AG08395 (cell line): Measurements from ENCODE around the gene FZD1.

Experiments
- DNase-seq: peaks from one replicate; pipeline ENCODE4 v3.0.0; 2012; ENCODE audit warnings: mixed read lengths, low spot score

FZD1 gene

DNA sequence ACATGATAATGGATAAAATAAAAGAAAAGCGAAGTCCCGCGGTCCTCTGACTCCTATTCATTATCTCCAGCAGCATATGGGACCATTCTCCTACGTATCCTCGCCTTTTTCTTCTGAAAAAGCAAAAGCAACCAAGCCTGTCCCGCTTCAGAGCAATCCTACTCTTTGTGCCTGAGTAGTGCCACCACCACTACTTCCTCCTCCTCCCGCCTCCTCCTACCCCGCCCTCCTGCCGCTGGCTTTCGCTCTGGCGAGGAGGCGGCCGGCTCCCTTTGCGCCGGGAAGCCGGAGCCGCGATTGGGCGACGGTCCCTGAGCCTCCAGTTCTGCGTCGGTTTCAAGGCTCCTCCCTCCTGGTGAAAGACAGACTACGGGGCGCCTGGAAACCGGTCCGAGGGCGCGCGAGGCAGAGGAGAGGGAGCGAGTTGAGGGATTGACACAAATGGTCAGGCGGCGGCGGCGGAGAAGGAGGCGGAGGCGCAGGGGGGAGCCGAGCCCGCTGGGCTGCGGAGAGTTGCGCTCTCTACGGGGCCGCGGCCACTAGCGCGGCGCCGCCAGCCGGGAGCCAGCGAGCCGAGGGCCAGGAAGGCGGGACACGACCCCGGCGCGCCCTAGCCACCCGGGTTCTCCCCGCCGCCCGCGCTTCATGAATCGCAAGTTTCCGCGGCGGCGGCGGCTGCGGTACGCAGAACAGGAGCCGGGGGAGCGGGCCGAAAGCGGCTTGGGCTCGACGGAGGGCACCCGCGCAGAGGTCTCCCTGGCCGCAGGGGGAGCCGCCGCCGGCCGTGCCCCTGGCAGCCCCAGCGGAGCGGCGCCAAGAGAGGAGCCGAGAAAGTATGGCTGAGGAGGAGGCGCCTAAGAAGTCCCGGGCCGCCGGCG is at the start of gene FZD1:
Gene FZD1, plus strand, starts transcription at position 388 of the 878 bp plus-strand sequence. Its CDS starts 448 bp downstream, at position 836.
- peak; percentile 91 for DNase-seq

DNA sequence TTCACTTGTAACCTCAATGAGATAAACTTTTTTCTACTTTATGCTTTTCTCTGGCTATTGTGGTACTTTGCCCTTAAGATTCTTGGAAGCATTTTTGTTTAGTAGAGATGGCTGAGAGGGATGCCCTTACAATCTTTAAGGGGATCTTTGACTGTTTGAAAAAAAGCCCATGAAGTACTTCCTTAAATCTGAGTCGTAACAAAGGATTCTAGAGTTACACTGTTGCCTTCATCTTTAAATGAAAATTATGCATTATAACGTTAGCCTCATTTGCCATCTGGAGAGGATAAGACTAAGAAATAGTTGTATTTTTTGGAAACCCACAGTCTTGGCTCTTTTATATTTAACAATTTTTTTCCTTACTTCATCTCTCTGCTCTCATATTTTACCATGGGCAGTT is 37.8 kb upstream of the FZD1 start:
- no peak for DNase-seq

GRCh38 chr7:91228327-91228726 is 35.9 kb upstream of the FZD1 start:
- DNase-seq: no peak

DNA sequence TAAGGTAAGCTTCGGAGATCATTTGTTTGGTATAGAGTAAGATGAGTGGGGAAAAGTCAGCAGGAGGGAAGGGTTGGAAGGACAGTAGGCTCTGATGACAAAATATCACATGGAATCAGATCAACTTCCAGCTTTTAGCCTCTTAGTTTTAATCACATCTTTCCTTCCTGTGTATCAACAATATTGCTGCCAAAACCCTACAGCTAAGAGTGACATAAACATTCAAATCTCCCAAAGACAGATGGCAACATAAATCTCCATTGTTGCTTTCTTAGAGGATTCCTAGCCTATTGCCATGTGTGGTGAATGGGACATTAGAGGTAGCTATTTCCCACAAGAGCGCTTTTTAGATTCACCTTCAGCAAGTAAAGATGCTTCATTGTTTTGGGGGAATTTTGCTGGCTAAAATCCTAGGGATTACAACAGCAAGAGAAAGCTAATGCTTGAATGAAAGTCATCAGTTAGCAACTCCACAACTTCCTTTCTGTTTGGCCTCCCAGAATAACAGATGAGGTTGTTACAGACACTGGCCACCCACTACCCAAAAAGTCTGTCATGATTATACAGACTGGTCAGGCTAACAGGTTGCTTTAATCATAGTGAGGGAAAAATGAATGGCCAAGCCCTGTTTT is 35.2 kb upstream of the FZD1 start:
- no peak for DNase-seq

DNA sequence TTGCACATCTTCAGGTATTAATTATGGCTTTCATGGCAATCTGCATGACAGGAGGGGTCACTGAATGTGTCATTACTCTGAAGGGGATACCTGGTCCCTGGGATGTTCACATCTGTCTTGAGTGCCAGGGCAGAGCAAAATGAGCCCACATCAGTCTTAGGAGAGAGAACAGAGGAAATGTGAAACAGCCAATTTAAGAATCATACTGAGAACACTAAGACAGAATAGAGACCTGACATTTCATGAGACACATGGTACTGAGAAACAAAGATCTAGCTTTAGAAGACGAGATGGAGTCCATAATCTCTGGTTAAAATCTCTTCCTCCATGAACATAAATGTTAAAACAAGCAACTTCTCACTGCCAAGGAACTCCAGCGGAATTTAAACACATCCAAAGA is 34.1 kb upstream of the FZD1 start:
- DNase-seq: no peak

GRCh38 chr7:91230503-91230902 is 33.7 kb upstream of the FZD1 start:
- no peak for DNase-seq

DNA sequence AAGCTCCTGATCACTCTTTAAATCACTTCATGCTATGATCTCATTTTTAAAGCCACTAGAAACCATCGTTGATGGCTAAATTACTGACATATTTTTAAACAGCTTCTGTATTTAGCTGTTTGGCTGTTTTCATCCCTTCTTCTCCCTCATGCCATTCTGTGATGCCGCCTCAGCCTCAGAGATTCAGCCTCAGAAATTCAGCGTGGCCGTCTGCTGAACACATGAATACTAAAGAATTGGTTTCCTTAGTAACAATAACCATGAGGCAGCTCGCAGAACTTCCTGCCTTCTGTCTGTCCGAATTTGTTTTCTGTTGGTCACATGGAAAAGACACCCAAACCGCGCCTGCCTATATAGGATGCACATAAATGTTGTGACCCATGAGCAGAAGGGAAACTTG is 31.0 kb upstream of the FZD1 start:
- peak; percentile 27 for DNase-seq

DNA sequence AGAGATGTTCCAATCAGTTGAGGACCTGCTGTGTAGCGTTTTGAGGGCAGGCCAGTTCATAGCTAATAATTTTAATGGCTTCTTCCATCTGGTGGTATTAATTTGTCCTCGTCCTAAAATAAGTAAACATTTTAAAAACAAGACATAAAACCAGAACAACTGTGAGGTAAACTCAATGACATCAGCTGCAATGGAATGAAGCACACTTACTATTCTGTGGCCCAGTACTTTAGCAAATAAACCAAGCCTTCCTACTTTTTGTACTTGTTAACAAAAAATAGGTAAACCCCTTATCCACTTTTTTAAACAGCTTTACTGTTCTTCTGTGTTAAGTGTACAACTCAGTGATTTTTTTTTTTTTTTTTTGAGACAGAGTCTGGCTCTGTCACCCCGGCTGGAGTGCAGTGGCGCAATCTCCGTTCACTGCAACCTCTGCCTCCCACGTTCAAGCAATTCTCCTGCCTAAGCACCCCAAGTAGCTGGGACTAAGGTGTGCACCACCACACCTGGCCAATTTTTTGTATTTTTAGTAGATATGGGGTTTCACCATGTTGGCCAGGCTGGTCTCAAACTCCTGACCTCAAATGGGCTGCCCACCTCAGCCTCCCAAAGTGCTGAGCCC is 28.9 kb upstream of the FZD1 start:
- no peak for DNase-seq

- peak; percentile 38 for DNase-seq
Measured at GRCh38 chr7:91239171-91239604, 25.0 kb upstream of the FZD1 start.

GRCh38 chr7:91239772-91240171 is 24.5 kb upstream of the FZD1 start:
- no peak for DNase-seq

- DNase-seq: peak; percentile 28
Measured at GRCh38 chr7:91240376-91240941, 23.8 kb upstream of the FZD1 start.

GRCh38 chr7:91242097-91242844 is 22.0 kb upstream of the FZD1 start:
- peak; percentile 59 for DNase-seq

DNA sequence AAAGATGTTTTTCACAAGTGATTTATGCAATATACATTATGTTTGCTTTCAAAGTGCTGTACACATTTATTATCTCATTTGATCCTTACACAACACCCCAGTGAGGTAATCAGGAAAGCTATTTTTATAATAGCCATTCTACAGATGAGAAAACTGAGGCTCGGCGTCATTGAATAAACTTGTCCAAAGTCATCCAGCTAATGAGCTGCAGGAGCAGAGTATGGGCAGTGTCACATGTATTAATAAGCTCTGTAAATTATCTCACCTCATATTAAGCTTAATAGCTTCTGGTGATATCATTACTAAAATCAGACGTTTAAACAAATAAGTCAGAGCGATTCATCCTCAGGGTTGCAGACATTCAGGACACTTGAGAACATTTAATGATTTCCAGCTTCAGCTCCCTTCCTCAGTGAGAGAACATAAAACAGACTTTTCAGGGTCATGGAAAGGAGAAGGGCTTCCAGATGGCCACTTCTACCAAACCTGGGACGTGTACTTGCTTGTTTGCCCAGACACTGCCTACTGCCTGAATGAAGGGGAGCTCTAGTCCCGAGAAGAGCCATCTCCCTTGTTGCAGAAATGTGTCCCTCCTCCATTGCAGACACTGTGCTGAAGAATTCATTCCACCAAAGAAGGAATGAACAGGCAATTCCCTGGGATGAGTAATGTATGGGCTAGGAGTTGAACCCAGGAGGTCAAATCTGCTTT is 20.5 kb upstream of the FZD1 start:
- peak; percentile 48 for DNase-seq

DNA sequence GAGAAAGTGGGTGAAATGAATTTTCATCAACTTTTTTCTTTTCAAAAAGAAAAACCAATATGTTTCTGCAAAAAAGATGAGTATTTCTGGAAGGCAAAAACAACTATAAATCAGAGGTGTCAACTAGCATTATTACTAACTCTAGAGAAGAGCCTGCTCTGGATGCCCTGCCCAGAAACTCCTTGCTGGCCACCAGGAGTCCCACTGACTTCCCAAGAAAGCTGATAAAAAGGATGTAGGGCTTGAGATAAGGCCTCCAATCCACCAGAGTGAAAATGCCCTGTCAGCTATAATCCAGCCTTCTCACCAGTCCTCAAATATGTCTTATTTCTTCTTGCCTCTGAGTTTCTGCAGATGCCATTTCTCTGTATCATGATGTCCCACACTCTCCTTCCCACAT is 16.7 kb upstream of the FZD1 start:
- no peak for DNase-seq

DNA sequence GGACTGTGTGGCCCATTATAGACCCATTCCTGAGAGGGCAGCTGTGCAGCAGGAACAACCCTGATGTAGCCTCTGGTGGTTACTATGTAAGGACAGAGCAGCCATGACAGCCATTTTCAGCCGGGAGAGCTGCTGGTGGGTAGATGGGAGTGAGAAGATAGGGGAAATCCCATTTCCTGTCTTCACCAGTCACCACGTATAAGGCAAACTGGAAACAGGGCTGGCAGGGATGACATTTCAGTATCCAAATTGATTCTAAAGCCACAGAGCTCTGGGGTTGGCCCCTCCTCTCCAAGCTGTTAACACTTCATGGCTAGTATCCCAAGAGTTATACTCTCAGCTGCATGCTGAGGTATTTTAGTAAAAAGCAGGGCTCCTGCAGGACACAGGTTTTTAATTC is 15.2 kb upstream of the FZD1 start:
- peak; percentile 18 for DNase-seq

DNA sequence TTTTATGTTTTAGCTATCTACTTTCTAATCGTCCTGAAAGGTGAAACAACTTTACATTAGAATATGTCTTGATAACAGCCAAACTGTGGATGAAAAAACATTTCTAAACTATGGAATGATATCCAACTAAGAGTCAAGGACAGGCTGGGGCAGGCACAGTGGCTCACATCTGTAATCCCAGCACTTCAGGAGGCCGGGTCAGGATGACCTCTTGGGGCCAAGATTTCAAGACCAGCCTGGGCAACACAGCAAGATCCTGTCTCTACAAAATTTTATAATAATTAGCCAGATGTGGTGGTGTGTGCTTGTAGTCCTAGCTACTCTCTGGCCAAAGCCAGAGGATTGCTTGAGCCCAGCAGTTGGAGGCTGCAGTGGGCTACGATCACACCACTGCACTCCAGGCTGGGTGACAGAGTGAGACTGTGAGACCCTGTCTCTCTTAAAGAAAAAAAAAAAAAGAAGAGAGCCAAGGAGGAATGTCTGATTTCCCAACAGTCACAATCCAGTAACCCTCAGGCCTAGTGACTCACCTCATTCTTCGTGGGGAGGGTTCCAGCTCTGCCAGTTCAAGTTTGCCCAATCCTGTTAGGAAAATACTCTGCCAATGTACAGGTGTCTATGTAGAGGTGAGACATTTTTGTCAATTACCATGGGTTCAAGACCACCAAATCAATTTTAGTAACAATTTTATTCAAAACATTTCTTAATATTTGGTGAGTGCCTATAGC is 14.6 kb upstream of the FZD1 start:
- peak; percentile 83 for DNase-seq

GRCh38 chr7:91250706-91251105 is 13.5 kb upstream of the FZD1 start:
- no peak for DNase-seq

DNA sequence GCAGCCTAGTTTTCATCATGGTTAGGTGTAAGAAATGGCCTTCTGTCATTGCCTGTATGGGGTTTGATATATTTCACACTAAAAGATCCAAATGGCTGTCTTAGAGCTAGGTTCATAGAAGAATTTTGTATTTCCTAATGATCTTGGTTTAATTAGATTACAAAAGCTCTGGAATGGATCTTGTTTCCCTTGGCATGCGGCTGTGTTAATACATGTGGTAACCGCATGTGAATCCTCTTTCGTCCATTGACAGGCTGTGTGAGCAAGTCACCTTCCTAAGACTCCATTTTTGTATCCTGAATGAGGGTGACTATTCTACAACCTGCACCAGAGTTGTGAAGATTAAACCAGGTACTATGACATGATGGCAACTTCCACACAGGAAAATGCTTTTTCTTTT is 12.4 kb upstream of the FZD1 start:
- DNase-seq: peak; percentile 34

DNA sequence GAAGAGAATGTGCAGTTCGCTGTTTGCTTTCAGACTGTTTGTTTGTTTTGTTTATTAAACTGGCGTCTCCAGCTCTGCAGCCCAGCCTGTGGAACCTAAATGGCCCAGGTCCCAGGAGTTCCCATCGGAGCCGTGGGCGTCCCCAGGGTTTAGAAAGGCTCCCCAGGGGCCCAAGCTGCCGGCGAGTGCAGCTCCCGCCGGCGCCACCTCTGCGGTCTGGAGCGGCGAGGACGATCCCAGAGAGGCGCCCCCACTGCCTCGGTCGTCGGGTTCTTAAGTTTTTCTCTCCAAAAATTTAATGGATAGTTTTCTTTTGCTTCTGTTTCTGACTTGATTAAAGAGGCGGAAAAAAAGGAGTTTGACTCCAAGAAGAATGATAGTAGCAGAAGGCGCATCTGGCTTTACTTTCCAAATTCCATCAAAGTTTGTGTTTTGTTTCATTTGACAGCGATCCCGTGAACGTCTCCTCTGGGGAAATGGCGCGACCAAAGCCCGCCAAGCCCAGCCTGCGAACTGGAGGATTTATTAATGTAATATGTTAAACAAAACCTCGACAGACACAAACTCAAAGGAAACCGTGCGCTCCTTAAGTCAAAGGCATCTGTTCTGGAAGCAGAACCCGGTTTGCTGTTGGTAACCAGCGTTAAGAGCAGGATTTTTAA is 718 bp upstream of the FZD1 start:
- peak; percentile 27 for DNase-seq
